Measurements from ENCODE around the gene ZNF185. TPM values are rescaled to one million over a fixed set of nuclear protein-coding genes. Genes with fewer than 3 reads are reported as not detected.
"Not testable (repeated sequence)": the region's sequence is repeated elsewhere in the genome, so short reads cannot be mapped to it uniquely, and the experiment has no call there.

ZNF185 gene
- total and polyA plus RNA-seq, 5 donors = 0.86 to 2.4 (median 1.4) TPM

GRCh38 chrX:152907084-152907651 is 9.3 kb downstream of the ZNF185 start:
- no peaks in the 10 kb centered on the region for H3K4me1 ChIP-seq (ENCODE audit: control insufficient read depth, insufficient read depth, low read length)
- DNase-seq = peak in 1 of 3 donors; percentile 5
- H3K27ac ChIP-seq (ENCODE audit: low read length) = no peak overlapping the region
- no peak overlapping the region for H3K4me3 ChIP-seq (ENCODE audit: low read length)
- no peak for ATAC-seq
- no peaks in the 10 kb centered on the region for H3K9me3 ChIP-seq (ENCODE audit: control insufficient read depth, low read length)
- intact Hi-C loops (cut with DNase I) = no loop called here
- 45% methylated on average over 17 of the region's 17 CpGs for WGBS
- H3K27me3 ChIP-seq (ENCODE audit: control insufficient read depth, insufficient read depth) = no peaks in the 10 kb centered on the region

DNA sequence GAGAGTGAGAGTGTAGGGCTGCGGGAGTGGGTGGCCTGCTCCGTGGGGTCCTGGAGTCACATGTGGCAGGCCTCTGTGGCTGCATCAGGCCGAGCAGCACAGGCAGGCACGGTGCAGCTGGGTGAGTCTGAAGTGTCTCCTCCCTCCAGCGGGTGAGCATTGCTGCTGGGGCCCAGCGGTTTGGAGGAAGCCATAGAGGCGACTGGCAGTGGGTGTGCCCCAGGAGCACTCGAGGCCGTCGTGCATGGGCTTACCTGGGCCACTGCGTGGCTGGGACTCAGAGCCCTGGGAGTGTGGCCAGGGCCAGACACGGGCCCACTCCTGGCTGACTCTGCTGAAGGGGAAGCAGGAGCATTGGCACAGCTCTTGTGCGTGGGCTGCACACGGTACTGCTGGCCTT is 10.6 kb downstream of the ZNF185 start:
- H3K27me3 ChIP-seq (ENCODE audit: control insufficient read depth, insufficient read depth) = no peaks in the 10 kb centered on the region
- no peak overlapping the region for H3K4me3 ChIP-seq (ENCODE audit: low read length)
- no peaks in the 10 kb centered on the region for H3K9me3 ChIP-seq (ENCODE audit: control insufficient read depth, low read length)
- H3K27ac ChIP-seq (ENCODE audit: low read length) = no peak overlapping the region
- no peaks in the 10 kb centered on the region for H3K4me1 ChIP-seq (ENCODE audit: control insufficient read depth, insufficient read depth, low read length)
- DNase-seq = peak in 1 of 3 donors; percentile 30
- WGBS = 86% methylated on average over 14 of the region's 14 CpGs
- ATAC-seq = no peak
- intact Hi-C loops (cut with DNase I) = no loop called here

- H3K9me3 ChIP-seq (ENCODE audit: control insufficient read depth, low read length); DNase-seq; H3K4me3 ChIP-seq (ENCODE audit: low read length); intact Hi-C loops (cut with DNase I); H3K4me1 ChIP-seq (ENCODE audit: control insufficient read depth, insufficient read depth, low read length); H3K27me3 ChIP-seq (ENCODE audit: control insufficient read depth, insufficient read depth); ATAC-seq; H3K27ac ChIP-seq (ENCODE audit: low read length): not testable (repeated sequence)
- 91% methylated on average over 7 of the region's 7 CpGs for WGBS
Measured at GRCh38 chrX:152910018-152910417, 12.2 kb downstream of the ZNF185 start.

DNA sequence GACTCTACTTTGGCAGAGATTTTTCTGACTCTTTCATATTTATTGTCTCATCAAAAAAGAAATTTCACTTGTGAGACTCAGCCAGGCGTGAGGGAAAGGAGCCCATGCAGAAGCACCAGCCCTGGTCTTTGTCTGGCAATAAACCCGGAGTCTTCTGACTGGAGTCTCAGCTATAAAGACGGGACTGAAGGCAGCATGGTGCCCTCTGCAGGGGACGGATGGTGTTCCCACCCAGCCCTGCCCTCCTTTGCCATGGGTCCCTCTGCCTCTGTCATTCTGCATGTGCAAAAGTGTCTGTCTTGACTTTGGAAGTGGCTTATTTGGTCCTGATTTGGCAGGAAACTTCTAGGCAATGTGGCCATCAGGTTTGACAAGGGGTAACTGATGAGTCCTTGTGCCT is 14.2 kb downstream of the ZNF185 start:
- H3K27ac ChIP-seq (ENCODE audit: low read length) = no peak overlapping the region
- no peak for ATAC-seq
- H3K4me3 ChIP-seq (ENCODE audit: low read length) = no peak overlapping the region
- 64% methylated on average over 4 of the region's 4 CpGs for WGBS
- no peaks in the 10 kb centered on the region for H3K9me3 ChIP-seq (ENCODE audit: control insufficient read depth, low read length)
- H3K4me1 ChIP-seq (ENCODE audit: control insufficient read depth, insufficient read depth, low read length) = no peaks in the 10 kb centered on the region
- intact Hi-C loops (cut with DNase I) = no loop called here
- no peak for DNase-seq
- no peaks in the 10 kb centered on the region for H3K27me3 ChIP-seq (ENCODE audit: control insufficient read depth, insufficient read depth)

- no peak overlapping the region for H3K4me3 ChIP-seq (ENCODE audit: low read length)
- no peak for ATAC-seq
- no peaks in the 10 kb centered on the region for H3K27me3 ChIP-seq (ENCODE audit: control insufficient read depth, insufficient read depth)
- no peak overlapping the region for H3K27ac ChIP-seq (ENCODE audit: low read length)
- 68% methylated on average over 7 of the region's 7 CpGs for WGBS
- no peaks in the 10 kb centered on the region for H3K9me3 ChIP-seq (ENCODE audit: control insufficient read depth, low read length)
- no peaks in the 10 kb centered on the region for H3K4me1 ChIP-seq (ENCODE audit: control insufficient read depth, insufficient read depth, low read length)
- intact Hi-C loops (cut with DNase I) = no loop called here
- no peak for DNase-seq
Measured at GRCh38 chrX:152912641-152913040, 14.8 kb downstream of the ZNF185 start.

- ATAC-seq (no peak), DNase-seq (no peak)
- intact Hi-C loops (cut with DNase I) = no loop called here
- no peak overlapping the region for H3K4me3 ChIP-seq (ENCODE audit: low read length)
- no peaks in the 10 kb centered on the region for H3K27me3 ChIP-seq (ENCODE audit: control insufficient read depth, insufficient read depth)
- H3K27ac ChIP-seq (ENCODE audit: low read length) = no peak overlapping the region
- no peaks in the 10 kb centered on the region for H3K4me1 ChIP-seq (ENCODE audit: control insufficient read depth, insufficient read depth, low read length)
- 79% methylated on average over 10 of the region's 10 CpGs for WGBS
- H3K9me3 ChIP-seq (ENCODE audit: control insufficient read depth, low read length) = no peaks in the 10 kb centered on the region
Measured at GRCh38 chrX:152913346-152913745, 15.5 kb downstream of the ZNF185 start.

DNA sequence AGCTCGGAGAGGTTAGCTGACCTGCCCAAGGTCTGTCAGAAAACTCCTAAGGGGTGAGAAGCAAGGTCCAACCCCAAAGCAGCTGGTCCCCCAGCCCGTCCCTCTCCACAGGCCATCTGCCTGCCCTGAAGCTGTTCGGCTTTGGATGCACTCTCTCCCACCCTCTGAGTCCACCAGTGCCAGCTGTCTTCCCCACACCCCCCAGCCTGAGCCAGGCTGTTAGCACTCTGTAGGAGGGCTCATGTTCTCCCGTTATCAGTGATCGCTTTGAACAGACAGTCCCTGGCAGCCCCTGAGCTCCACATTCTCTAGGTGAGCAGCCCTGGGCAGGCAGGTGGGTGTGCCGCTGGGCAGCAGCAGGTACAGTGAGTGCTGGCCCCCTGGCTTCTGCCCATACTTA is 16.0 kb downstream of the ZNF185 start:
- H3K27ac ChIP-seq (ENCODE audit: low read length) = no peak overlapping the region
- WGBS = 71% methylated on average over 6 of the region's 6 CpGs
- H3K4me3 ChIP-seq (ENCODE audit: low read length) = no peak overlapping the region
- H3K9me3 ChIP-seq (ENCODE audit: control insufficient read depth, low read length) = no peaks in the 10 kb centered on the region
- intact Hi-C loops (cut with DNase I) = no loop called here
- DNase-seq (no peak), ATAC-seq (peak in 1 of 2 donors; percentile 12)
- no peaks in the 10 kb centered on the region for H3K4me1 ChIP-seq (ENCODE audit: control insufficient read depth, insufficient read depth, low read length)
- no peaks in the 10 kb centered on the region for H3K27me3 ChIP-seq (ENCODE audit: control insufficient read depth, insufficient read depth)

GRCh38 chrX:152915541-152916241 is 17.8 kb downstream of the ZNF185 start:
- 41% methylated on average over 13 of the region's 13 CpGs for WGBS
- intact Hi-C loops (cut with DNase I) = no loop called here
- DNase-seq = no peak
- ATAC-seq = peak in 1 of 2 donors; percentile 49
- H3K27me3 ChIP-seq (ENCODE audit: control insufficient read depth, insufficient read depth) = no peaks in the 10 kb centered on the region
- H3K4me1 ChIP-seq (ENCODE audit: control insufficient read depth, insufficient read depth, low read length) = no peaks in the 10 kb centered on the region
- no peak overlapping the region for H3K4me3 ChIP-seq (ENCODE audit: low read length)
- H3K27ac ChIP-seq (ENCODE audit: low read length) = no peak overlapping the region
- H3K9me3 ChIP-seq (ENCODE audit: control insufficient read depth, low read length) = no peaks in the 10 kb centered on the region

GRCh38 chrX:152917656-152918579 is 20.1 kb downstream of the ZNF185 start:
- H3K27me3 ChIP-seq (ENCODE audit: control insufficient read depth, insufficient read depth) = no peaks in the 10 kb centered on the region
- no peak overlapping the region for H3K4me3 ChIP-seq (ENCODE audit: low read length)
- ATAC-seq = no peak
- 62% methylated on average over 21 of the region's 21 CpGs for WGBS
- DNase-seq = no peak
- H3K27ac ChIP-seq (ENCODE audit: low read length) = no peak overlapping the region
- intact Hi-C loops (cut with DNase I) = no loop called here
- no peaks in the 10 kb centered on the region for H3K9me3 ChIP-seq (ENCODE audit: control insufficient read depth, low read length)
- H3K4me1 ChIP-seq (ENCODE audit: control insufficient read depth, insufficient read depth, low read length) = no peaks in the 10 kb centered on the region

GRCh38 chrX:152918707-152919106 is 20.8 kb downstream of the ZNF185 start:
- H3K4me1 ChIP-seq (ENCODE audit: control insufficient read depth, insufficient read depth, low read length) = no peaks in the 10 kb centered on the region
- WGBS = 69% methylated on average over 7 of the region's 7 CpGs

DNA sequence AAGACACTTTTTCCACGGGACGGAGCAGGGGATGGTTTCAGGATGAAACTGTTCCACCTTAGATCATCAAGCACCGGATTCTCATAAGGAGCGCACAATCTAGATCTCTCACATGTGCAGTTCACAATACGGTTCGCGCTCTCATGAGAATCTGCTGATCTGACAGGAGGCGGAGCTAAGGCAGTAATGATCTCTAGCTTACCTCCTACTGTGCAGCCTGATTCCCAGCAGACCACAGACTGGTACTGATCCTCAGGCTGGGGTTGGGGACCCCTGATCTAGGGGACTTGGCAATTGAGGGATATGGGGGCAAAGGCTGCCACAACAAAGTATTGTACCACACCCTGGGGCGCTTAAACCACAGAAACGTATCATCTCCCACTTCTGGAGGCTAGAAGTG is 25.7 kb downstream of the ZNF185 start:
- DNase-seq (no peak), ATAC-seq (no peak)
- Histone ChIP-seq H3K27me3 (ENCODE audit: control insufficient read depth, insufficient read depth) (no peaks in the 10 kb centered on the region), H3K27ac (ENCODE audit: low read length) (no peak overlapping the region), H3K4me3 (ENCODE audit: low read length) (no peak overlapping the region), H3K4me1 (ENCODE audit: control insufficient read depth, insufficient read depth, low read length) (no peaks in the 10 kb centered on the region), H3K9me3 (ENCODE audit: control insufficient read depth, low read length) (no peaks in the 10 kb centered on the region)
- intact Hi-C loops (cut with DNase I) = no loop called here
- 76% methylated on average over 10 of the region's 10 CpGs for WGBS

More at GRCh38 chrX:152918707-152919106, 20.8 kb downstream of the ZNF185 start:
- intact Hi-C loops (cut with DNase I) = no loop called here
- no peak for ATAC-seq
- Histone ChIP-seq H3K27me3 (ENCODE audit: control insufficient read depth, insufficient read depth) (no peaks in the 10 kb centered on the region), H3K27ac (ENCODE audit: low read length) (no peak overlapping the region), H3K9me3 (ENCODE audit: control insufficient read depth, low read length) (no peaks in the 10 kb centered on the region), H3K4me3 (ENCODE audit: low read length) (no peak overlapping the region)
- DNase-seq = no peak

All from right cardiac atrium (tissue), 5 donors.